ENCODE data around the gene WDFY4.

- TF ChIP-seq CTCF (conservative IDR thresholded peaks at IDR 0.05) (no peak), ZFX (IDR thresholded peaks at IDR 0.05) (no peak)
Measured at GRCh38 chr10:48833674-48834073, 149.0 kb downstream of the WDFY4 start.

All from C4-2B (cell line).